SH-SY5Y (cell line): ENCODE results near the gene EPS8L2.

ENCODE experiments used
- GATA2 ChIP-seq: IDR thresholded peaks from 2 replicates; pipeline ENCODE4 v1.6.1; 2011; ENCODE audit warnings: mild to moderate bottlenecking, low read depth, low read length
- GATA3 ChIP-seq: IDR thresholded peaks from 2 replicates; pipeline ENCODE4 v1.6.1; 2011; ENCODE audit warnings: low read depth, mild to moderate bottlenecking, low read length, moderate library complexity

The EPS8L2 gene

GRCh38 chr11:679271-680207 lies 26.5 kb upstream of the EPS8L2 start:
- no peak for TF ChIP-seq GATA3
- TF ChIP-seq GATA2 = no peak

- TF ChIP-seq GATA2 = no peak
- TF ChIP-seq GATA3 = no peak
Observed at GRCh38 chr11:680476-680875, 25.6 kb upstream of the EPS8L2 start.

GRCh38 chr11:680970-681369 lies 25.1 kb upstream of the EPS8L2 start:
- TF ChIP-seq GATA2 = no peak
- TF ChIP-seq GATA3 = no peak

DNA sequence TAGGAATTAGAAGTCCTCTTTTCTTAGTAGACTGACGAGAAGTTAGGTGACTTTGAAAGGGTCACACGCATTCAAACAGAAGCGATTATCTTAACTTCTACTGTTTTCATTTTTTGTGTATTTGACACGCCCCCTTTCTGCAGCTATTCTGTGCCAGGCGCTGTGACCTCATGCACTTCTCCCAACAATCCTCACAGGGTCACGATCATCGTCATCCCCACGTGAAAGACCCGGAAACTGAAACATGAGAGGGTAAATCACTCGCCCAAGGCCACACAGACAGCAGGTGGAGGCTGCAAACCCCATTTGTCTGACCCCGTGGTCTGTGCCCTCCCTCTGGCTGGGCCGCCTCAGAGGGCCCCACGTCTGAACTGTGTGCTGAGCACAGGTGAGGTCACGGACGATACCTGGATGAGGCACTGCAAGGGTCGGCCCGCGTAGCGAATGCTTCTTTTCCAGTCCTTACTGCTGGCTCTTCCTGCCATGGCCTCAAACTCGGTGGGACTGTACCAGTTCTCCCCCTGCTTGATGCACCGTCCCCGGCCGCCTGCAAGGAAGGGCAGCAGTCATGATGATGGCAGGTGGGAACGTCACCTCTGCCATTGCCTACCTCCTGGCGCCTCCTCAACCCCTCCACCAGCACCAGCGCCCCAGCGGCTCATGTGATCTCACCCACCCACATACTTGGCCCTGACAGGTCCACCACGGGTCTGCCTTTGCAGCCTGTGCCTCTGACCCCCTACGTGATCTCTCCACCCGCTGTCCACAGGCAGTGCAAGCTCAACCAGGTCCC lies 19.4 kb upstream of the EPS8L2 start:
- TF ChIP-seq GATA3 (no peak), GATA2 (no peak)

- TF ChIP-seq GATA3 (no peak), GATA2 (no peak)
Observed at GRCh38 chr11:687751-688150, 18.3 kb upstream of the EPS8L2 start.

- TF ChIP-seq GATA2 = no peak
- TF ChIP-seq GATA3 = no peak
Observed at GRCh38 chr11:688681-689080, 17.4 kb upstream of the EPS8L2 start.

GRCh38 chr11:689625-690024 lies 16.4 kb upstream of the EPS8L2 start:
- TF ChIP-seq GATA3 (no peak), GATA2 (no peak)

DNA sequence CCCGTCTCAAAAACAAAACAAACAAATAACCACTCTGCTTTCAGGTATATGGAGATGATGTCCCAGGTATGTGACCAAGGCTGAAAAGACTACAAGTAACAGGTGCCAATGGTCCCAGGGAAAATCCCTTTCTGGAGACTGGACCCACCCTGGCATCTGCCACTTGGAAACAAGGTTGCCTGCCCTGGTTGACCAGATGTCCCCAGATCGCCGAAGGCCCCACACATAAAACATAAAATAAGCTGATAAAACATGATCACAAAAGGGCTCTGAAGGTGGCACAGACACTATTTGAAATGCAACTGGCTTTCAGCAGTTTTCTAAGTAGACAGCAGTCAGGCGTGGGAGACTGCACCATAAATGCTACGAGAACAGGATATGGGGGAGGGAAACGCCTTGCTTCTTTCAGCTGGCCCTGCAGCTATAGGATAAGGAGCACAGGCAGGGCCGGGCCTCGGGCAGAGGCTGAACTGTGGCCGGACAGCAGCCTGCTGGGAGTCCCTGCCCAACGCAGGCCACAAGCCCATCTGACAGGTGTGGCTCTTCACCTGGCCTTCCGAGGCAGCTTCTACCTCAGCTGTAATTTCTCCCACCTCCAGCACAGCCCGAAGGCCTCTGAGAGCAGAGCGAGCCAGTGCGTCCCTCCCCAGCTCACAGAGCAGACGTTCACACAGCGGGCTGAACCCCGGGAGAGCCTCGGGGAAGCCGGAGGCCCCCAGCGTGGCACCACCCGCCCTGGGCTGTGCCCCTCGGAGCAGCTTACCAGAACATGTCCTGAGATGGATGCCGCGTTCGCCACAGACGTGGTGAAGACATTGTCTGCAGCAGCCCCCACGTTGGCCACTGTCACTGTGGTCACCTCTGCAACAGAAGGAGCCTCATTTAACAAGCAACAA lies 15.0 kb upstream of the EPS8L2 start:
- TF ChIP-seq GATA3 = no peak
- TF ChIP-seq GATA2 = no peak

GRCh38 chr11:691710-692590 lies 14.1 kb upstream of the EPS8L2 start:
- TF ChIP-seq GATA2 = no peak
- TF ChIP-seq GATA3 = no peak

DNA sequence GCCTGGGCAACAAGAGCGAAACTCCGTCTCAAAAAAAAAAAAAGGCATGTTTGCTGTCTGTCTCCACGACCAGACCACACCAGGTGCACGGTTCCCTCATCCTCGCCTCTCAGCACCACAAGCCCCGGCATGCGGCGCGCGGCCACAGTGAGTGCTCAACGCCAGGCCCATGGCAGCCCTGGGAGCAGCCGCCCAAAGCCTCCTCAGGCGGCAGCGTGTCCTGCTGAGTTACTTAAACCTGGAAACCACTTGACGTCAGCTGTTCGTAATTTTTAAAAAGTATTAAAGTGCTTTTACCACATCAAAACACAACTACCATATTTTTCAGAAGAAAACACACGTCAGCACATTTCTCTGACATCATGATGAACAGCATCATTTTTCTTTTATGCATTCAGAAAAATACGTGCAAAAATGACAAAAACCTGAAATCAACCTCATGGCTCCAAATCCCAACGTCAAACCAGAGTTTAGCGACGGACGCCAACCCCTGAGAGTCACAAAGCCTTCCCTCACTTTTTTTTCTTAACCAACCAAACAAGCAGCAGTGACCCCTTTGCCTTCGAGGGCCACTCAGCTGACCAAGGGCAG lies 13.1 kb upstream of the EPS8L2 start:
- TF ChIP-seq GATA3 = no peak
- TF ChIP-seq GATA2 = no peak

- TF ChIP-seq GATA2 (no peak), GATA3 (no peak)
Observed at GRCh38 chr11:693415-693831, 12.6 kb upstream of the EPS8L2 start.

DNA sequence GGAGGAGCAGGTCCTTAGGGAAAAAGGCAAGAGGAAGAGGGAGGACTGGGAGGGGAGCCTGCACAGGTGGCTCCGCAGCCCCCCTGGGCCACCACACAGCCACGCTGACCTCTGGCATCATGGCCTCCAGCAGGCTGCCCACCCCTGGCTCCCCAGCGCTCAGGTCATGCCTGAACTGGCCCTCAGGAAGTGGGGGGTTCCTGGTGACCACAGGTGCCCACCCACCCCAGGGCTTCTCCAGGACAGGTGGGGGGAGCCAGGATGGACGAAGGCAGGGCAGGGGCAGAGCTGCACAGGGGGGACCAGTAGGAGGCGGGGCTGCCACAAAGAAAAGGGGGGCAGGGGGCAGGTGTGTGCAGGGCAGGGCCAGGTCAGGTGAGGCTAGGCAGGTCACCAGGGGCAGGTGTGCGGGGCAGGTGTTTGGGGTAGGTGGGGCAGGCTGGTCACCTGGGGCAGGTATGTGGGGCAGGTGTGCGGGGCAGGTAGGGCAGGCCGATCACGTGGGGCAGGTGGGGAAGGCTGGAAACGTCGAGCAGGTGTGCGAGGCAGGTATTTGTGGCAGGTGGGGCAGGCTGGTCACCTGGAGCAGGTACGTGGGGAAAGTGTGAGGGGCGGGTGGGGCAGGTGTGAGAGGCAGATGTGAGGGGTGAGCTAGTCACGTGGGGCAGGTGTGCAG lies 12.0 kb upstream of the EPS8L2 start:
- TF ChIP-seq GATA2 = no peak
- no peak for TF ChIP-seq GATA3
